GM18499 (cell line): ENCODE results near the gene THRAP3.

Experiments
- ATAC-seq: cut with Tn5 transposase; IDR thresholded peaks from one replicate; pipeline ENCODE4 v1.9.1; 2021; ENCODE audit warnings: moderate number of reproducible peaks; ENCODE audit not compliant: insufficient read depth, unreplicated experiment

Gene THRAP3

DNA sequence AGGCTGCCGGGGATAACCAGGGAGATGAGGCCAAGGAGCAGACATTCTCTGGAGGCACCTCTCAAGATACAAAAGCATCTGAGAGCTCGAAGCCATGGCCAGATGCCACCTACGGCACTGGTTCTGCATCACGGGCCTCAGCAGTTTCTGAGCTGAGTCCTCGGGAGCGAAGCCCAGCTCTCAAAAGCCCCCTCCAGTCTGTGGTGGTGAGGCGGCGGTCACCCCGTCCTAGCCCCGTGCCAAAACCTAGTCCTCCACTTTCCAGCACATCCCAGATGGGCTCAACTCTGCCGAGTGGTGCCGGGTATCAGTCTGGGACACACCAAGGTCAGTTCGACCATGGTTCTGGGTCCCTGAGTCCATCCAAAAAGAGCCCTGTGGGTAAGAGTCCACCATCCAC is 62.6 kb downstream of the THRAP3 start:
- no peak for ATAC-seq

DNA sequence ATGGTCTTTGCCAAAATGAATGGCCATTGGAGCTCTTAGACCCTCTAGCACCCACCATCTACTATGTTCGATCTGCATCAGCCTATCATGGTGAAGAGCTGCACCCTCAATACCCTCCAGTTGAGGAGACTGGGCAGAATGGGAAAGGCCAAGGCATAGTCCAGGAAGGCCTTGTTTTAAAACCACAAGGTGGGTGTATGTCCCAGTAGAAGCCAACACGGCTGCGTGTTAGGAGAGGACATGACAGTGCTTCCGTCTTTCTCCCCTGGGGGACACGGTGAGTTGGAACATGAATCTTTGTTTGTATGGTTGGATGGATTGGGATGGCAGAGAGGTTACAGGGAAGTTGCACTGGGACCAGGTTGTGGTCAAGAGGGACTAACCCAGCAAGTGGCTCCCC is 63.4 kb downstream of the THRAP3 start:
- ATAC-seq: no peak

DNA sequence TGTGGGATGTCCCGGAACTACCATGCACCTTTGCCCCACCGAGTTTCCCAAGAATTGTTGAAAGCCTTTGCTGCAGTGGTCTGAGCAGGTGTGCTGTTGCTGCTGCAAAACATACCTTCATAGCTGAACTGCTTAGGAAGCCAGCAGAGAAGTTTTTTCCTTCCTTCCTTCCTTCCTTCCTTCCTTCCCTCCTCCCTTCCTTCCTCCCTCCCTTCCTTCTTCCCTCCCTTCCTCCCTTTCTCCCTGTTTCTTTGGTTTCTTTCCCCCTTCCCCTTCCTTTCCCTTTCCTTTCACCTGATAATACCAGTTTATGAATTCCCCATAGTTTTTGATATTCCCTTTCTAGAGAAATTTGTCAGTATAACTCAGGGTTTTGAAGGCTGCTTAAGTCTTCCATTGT is 71.1 kb downstream of the THRAP3 start:
- no peak for ATAC-seq

DNA sequence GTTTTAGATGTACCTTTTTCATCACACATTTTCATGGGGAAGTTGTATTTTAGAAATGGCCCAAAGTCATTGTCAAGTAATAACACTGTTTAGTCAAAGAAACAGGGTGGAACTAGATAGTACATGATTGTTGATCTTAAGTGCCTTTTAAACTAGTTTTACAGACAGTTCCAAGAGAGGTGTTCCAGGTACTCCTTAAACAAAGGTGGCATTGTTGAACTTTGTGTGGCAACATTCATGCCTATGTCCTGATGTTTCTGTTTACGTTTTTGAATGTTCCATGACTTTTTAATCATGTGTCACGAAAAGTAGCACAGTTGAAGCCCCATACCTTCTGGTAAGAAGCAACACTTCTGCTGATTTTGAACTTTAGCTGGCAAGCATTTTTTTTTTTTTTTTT is 72.8 kb downstream of the THRAP3 start:
- ATAC-seq: no peak

DNA sequence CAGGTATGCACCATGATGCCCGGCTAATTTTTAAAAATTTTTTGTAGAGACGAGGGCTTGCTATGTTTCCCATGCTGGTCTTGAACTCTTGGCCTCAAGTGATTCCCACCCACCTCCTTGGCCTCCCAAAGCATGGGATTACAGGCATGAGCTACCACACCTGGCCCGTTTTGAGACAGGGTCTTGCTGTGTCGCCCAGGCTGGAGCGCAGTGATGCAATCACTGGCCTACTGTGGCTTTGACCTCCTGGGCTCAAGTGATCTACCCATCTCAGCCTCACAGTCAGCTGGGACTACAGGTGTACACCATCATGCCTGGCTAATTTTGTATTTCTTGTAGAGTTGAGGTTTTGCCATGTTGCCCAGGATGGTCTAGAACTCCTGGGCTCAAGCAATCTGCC is 74.4 kb downstream of the THRAP3 start:
- no peak for ATAC-seq

DNA sequence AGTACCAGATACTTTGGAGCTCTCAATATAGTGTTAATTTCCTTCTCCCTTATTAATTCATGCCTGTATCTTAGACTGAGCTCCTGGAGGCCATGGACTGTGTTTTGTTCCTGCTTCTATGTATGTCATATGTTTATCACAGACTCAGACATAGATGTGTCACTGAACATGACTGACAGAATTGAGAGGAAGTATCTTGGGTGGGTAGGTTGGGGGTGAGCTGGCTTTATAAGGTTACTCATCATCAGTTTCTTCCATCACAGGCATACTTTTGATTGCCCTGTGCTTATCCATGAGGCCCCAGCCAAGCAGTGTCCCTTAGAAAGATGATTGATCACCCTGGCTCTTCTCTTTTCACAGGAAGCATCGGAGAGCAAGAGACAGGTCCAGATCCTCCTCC is 76.3 kb downstream of the THRAP3 start:
- no peak for ATAC-seq

DNA sequence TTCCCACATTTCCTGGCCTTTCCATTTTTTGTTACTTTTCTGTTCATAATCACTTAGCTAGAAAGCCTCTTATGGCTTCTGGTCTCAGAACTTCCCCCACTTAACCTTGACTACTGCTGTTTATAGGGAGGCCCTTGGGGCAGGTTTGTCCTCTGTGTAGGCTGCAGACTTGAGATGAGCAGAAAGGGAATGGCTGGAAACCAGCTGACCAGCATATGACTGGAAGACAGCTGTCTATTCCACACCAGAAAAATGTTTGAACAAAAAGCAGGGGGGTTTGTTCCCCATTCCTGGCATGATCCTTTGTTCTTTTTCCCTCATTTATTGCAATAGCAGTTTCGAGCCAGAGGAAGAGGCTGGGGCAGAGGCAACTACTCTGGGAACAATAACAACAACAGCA is 77.0 kb downstream of the THRAP3 start:
- ATAC-seq: no peak

DNA sequence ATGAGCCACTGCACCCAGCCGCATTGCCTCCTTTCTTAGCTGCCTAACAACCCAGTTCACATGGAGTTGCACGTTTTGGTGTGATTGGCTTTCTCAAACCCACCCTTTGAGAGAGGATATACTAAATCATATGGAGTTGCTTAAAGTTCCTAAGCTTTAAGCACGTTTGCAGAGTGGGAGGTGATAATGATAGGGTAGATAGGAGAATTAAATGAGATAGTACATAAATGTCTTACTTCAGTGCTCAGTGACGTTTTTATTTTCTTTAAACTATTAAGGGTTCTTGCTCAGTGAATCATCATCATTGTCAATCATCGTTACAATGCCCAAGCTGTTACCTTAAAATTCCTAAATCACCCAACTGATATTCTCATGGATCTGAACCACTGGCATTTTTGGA is 79.0 kb downstream of the THRAP3 start:
- ATAC-seq: no peak

DNA sequence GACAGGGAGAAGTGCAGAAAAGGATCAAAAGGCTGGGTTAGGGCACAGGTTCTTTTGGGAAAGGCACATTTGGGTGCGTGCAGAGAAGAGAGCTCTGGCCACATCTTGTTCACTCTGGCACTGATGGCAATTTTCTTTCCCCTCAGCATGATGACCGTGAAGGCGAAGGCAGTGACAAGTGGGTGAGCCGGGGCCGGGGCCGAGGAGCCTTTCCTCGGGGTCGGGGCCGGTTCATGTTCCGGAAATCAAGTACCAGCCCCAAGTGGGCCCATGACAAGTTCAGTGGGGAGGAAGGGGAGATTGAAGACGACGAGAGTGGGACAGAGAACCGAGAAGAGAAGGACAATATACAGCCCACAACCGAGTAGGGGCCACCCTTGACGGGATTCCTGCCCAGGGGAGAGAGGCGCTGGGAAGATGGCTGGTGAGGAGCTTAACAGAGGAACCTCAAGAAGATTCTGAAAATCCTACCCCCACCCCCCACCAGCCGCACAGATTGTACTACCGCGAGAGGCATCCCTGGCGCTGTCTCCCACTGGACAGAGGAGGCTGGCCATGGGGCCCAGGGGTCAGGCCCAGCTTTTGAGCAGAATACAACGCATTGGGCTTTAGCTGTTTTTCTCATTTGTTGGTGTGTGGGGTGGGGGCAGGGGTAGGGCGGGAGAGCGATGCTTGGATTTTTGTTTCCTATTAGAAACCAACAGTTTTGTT is 79.6 kb downstream of the THRAP3 start:
- ATAC-seq: no peak

DNA sequence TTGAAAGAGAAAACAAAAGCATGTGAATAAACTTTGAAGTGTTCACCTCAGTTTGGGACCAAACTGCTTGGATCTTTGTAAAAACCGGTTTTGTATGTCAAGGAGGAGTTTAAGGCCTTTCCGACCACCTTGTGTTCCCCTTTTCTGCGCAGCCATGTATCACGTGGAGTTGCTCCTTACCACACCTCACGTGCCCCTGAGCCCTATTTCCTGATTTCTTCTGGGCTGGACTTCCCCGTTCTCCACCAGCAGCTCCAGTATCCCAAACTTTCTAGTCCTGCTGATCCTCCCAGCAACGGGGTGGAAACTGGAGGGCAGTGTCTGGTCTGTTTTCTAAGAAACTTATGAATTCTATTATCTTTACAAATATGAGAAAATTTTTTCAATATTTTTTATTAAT is 80.3 kb downstream of the THRAP3 start:
- no peak for ATAC-seq

DNA sequence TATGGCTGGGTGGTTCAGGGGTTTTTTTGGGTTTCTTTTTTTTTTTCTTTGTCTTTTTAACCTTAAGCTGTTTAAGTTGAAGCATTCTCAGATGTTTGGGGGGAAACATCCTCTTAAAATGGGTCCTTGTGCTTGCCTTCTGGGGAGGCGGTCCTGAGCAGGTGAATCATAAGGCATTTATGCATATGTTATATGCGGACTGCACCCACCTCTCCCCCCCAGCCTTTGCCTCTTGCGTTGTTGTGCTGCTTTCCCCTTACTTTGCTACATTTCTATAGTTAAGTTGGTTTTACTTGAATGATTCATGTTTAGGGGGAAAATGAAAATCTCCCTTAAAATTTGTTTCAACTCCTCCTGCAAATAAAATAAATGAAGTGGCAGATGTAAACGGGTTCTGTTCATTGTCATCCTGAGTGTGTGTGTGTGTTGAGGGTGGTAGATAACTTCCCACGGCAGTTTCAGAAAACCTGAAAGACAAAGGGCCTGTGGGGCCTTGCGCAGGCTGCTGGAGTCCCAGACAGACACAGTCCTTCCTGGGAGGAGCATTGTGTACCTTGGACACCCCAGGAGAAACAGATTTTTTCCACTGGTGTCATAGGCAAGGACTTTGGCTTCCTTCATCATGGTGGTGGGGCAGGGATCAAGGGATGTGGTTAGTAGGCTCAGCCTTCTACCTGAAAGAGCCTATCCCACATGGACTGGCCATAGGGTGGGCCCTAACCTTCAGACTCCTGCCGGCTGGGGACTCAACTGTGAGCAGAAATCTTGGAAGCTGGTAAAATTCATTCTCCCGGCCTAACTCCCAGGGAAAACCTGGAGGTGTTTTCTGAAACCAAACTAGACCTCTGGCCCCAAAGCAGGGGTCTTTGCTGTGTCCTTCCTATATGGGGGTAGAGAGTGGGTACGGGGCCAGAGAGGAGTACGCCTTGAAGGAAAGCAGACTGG is 81.0 kb downstream of the THRAP3 start:
- no peak for ATAC-seq

DNA sequence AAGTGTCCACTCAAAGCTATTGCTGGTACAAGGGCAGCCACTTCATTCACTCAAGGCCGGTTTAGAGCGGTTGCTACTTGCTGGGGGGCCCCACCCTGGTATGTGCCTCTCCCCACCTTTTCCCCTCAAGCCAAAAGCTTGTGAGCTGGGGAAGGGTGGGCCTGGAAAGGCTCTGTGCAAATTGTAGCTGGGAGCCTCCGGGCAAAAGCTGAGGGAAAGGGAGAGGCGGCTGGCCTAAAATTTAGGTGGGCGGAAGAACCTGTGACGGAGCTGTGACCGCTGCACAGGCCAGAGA is 81.6 kb downstream of the THRAP3 start:
- no peak for ATAC-seq

DNA sequence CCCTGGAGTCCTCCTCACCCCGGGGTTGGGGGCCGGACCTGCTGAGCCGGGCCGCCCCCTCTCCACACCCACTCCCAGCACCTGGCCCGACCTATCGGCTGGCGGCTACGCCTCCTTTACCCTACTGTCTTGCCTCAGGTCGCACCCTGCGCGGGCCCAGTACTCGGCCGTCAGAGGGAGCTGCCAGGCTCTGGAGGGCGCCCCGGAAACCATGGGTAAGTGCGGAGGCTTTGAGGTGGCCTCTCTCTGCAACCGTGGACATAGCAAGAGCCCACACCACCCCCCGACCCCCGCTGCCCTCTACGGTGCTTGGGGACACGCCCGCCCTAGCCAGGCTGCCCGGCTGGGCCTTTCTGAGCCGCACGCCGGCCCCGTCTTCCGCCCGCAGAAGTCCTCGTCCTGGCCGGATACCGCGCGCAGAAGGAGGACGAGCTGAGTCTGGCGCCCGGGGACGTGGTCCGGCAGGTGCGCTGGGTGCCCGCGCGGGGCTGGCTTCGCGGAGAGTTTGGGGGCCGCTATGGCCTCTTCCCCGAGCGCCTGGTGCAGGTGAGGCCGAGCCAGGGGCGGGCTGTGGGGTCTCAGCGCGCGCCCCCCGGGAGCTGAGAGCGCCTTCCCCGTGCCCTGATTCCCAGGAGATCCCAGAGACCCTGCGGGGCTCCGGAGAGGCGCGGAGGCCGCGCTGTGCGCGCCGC is 82.1 kb downstream of the THRAP3 start, which contains the start of gene SH3D21:
TSS of gene SH3D21 (plus strand) at position 159 of the 692 bp plus-strand sequence. CDS start at position 212, 53 bp downstream.
- ATAC-seq: peak; percentile 20

DNA sequence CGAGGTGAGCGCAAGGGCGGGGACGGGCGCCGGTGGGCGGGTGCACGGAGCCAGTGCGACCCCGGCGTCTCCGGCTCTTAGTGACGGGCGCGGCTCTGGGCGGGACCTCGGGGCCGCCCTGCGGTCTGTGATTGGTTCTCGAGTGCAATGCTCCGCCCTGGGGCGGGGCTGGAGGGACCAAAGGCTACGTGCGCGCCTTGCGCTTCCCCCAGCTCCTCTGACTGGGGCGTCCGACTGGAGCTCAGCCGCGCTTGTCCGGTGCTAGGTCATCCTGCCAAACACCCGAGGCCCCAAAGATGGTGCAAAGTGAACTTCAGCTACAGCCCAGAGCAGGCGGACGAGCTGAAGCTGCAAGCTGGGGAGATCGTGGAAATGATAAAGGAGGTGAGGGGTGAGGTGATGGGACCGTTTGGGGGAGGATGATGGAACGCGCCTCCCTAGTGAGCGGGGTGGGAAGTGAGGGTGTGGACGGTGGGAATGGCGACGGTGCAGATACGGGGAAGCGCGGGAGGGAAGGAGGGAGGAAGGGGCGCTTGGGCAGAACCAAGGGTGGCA is 82.7 kb downstream of the THRAP3 start:
- ATAC-seq: peak; percentile 84

DNA sequence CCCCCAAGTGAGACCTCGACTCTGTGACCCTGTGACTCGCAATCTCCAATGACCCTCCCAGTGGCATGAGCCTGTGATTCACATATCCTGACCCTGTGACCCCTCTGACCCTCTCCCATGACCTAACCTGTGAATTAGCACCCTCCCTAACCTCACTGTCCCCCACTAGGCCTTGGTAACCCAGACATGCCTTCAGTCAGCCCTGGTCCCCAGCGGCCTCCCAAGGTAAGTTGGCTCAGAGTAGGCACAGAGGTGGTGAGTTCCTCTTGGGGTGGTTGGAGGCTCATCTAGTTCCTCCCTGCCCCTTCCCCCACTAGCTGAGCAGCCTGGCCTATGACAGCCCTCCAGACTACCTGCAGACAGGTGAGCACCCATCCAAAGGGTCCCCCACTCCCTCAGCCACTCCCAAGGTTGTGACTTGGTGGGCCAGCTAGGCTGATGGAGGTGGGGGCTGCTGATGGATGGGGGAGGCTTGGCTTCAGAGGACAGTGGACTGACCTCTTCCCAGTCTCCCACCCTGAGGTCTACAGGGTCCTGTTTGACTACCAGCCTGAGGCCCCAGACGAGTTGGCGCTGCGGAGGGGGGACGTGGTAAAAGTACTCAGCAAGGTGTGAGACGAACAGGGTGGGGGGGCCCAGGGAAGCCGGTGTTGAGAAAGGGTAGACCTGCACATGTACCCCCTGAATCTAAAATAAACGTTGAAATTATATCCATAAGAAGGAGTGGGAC is 83.5 kb downstream of the THRAP3 start:
- ATAC-seq: no peak

DNA sequence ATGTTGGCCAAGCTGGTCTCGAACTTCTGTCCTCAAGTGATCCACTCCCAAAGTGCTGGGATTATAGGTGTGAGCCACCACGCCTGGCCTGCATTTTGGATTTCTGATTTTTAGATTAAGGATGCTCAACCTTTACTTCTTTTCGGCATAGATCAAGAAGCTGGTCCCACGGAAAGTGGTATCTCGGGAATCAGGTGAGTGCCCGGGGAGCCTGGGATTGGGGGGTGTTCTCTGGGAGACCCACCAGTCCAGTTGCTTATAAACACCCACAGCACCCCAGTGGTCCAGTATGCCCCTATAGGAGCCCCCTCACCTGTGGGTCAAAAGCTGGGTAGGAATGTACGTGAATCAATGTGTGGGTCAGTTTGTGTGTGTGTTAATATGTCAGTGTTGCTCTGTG is 85.2 kb downstream of the THRAP3 start:
- ATAC-seq: no peak

DNA sequence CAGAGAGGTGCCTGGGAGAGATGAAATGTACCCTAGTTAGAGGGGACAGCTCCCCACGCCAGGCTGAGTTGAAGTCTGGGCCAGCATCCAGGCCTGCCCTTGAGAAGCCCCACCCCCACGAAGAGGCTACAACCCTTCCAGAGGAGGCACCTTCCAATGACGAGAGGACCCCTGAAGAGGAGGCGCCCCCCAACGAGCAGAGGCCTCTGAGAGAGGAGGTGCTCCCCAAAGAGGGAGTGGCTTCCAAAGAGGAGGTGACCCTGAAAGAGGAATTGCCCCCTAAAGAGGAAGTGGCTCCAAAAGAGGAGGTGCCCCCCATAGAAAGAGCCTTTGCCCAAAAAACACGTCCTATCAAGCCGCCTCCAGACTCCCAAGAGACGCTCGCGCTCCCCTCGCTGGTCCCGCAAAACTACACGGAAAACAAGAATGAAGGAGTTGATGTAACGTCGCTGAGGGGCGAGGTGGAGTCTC is 96.1 kb downstream of the THRAP3 start:
- no peak for ATAC-seq

DNA sequence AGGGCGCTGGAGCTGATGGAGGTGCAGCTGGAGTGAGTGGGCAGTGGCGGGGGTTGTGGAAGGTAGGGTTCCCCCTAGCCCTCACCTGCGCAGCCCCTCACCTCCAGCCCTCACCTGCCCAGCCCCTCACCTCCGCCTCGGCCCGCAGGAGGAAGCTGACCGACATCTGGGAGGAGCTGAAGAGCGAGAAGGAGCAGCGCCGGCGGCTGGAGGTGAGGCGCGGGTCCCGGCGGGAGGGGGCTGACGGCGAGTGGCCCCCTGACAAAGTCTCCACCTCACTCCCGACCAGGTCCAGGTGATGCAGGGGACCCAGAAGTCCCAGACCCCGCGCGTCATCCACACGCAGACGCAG is 96.5 kb downstream of the THRAP3 start:
- no peak for ATAC-seq

DNA sequence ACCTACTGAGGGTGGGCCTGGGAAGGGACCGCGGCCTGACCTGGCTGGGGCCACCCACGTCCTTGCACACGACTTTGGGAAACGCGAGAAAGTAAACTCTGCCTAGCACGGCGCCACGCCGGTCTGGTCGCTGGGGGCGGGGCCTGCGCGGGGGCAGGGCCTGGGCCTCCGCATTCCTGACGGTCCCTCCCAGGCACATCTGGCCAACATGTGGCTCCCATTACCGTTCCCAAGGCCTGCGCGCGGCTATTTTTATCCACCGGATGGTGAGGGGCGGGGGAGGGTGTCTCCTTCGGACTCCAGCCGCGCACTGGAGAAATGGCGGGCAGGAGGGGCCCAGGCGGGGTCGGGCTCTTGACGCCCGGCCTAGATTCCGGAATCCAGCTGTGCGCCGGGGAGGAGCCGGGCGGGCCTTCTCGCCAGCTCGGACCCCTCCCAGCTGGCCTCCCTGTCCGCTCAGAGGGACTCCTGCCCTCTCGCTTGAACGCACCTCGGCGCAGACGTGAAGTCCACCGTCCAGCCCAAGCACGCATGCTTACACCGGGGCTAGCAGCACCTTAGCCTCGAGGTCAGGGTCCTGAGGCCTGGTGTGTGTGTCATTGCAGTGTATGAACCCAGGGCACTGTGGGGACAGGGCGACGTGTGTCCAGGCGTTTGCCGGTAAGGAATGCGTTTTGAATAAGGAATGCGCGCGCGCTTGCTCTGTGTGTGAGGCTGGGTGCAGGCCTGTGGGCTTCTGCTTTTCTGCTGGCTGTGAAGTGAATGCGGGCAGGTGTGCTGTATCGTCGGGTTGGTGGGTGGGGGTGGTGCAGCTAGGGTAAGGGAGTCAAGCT is 97.1 kb downstream of the THRAP3 start:
- no peak for ATAC-seq
